NCI-H526 (cell line): ENCODE results near the gene FAM151A.

Source experiments
- DNase-seq, 2 experiments: peaks; one replicate each; lab custom pipeline; 2025; lab: John Stamatoyannopoulos, UW

Gene FAM151A

DNA sequence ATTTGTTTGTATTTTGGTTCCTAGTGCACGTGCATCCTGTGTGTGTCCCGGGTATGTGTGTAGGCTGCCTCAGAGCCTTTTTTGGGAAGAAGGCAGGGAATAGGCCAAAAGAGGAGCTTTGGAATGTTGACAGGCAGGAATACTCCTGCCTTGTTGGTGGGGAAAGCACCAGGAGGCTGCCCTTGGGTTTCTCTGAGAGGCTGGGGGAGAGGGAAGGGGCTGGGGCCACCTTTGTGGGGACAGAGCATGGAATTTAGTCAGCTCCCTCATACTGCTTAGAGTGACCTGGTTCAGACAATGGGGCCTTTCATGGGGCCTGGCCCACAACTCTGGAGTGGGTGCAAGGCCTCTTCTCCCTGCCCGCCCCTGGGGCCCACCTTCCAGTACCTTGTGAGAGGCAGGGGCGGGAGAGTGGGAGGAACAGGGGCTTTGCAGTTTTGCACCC, 44.0 kb downstream of the FAM151A start:
- DNase-seq = no peak

DNA sequence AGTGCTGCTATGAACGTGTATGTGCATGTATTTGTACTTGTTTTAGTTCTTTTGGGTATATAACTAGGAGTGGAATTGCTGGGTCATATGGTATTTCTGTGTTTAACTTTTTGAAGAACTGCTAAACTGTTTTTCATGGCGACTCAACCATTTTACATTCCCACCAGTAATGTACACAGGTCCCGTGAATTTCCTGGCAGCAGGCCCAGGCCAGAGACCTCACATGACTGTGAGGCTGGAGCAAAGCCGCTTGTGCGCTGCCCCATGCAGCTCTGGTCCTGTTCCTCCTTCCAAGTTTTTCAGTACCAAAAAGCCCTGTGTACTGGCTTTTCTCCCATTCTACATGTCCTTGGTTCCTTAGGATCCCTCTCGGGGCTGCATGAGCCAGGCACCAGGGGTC, 45.7 kb downstream of the FAM151A start:
- DNase-seq = no peak

DNA sequence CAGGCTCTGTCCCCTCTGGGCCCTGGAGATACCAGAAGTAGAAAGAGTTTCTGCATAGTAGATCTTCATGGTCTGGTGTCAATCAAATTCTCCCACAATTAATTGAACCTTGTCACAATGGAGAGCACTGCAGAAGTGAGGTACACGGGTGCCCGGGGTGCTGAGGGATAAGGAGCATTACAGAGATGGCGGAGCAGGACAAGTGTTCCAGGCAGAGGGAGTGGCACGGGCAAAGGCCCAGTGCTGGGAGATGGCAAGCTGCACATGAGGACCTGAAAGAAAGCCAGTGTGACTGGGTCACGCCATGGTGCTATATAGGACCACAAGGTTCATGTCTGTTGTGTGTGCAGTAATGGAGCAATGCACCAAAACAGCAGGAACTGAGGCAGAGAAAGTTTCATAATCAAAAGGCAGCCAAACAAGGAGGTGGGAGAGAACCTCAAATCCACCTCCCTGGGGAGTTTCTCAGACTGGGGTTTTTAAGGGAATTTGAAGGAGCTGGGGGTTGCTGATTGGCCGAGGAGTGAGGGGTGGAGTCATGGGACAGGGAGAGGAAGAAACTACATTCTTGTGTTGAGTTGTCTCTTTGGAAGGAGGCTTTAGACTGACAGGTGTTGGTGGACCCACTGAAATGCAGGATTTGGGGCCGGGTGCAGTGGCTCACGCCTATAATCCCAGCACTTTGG, 47.6 kb downstream of the FAM151A start:
- no peak for DNase-seq

GRCh38 chr1:54575161-54575560, 48.2 kb downstream of the FAM151A start:
- no peak for DNase-seq

- no peak for DNase-seq
Measured at GRCh38 chr1:54574158-54574778, 49.1 kb downstream of the FAM151A start.

DNA sequence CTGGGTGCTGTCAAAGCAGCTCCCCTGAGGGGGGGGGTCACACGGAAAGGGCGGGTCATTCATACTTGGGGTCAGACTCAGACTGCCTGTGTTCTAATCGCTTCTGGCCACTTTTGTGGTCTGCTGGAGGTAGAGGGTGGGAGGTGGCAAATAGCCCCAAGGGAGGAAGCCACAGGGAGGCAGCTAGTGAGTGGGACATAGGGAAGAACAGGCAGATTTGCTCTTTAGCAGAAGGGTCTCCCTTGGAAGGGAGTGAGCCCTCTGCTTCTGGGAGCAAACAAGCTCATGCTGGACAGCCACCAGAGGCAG, 50.8 kb downstream of the FAM151A start:
- DNase-seq = no peak

DNA sequence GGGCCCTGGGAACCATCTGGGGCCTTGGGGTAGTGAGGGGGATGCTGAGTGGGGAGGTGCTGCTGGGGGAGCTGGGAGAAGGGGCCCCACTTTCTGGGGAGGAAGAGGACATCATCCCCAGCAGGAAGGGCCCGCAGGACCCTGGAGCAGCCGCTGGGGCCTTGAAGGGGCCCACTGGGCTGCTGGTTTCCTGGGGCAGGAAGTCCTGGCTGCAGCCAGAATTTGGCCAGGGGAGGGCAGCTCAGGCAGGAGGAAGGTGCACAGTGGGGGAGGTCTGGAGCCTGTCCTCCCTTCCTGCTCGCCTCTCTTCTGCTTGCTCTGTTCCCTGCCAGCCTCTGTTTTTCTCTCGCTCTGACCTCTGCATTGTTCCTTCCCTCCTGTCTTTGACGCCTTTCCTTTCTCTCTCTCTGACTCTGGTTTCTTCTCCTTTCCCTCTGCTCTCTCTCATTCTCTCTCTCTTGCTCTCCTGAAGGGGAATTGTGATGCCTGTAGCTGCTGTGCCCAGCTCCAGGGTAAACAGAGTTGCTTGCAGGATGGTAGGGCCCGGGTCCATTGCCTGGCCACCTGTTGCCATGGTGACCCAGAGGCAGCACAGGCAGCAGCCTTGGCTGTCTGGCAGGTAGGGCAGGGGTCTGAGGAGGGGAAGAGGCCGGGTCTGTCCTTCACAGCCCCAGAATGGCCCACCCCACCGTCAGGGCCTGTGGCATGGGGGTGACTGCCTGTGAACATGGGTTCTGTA, 51.4 kb downstream of the FAM151A start:
- no peak for DNase-seq

GRCh38 chr1:54571326-54571725, 52.0 kb downstream of the FAM151A start:
- no peak for DNase-seq

GRCh38 chr1:54570161-54570560, 53.2 kb downstream of the FAM151A start:
- DNase-seq = no peak

- no peak for DNase-seq
Measured at GRCh38 chr1:54569339-54569738, 54.0 kb downstream of the FAM151A start.

DNA sequence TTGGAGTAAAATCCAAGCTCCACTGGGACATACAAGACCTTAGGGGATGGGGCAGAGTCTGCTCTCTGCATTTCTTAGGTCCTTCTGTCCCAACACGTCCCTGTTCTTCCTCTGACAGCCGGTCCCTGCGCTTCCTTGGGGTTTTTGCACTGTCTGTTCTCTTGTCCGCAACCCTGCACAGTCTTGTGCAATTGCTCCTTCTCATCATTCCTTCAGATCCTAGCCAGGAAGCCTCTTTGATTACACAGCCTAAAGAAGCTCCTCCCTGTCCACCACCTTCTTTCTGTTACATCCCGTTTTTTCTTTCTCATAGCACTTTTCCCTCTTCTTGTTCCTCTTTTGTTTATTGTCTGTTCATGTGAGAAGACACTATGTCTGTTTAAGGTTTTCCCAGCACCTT, 55.4 kb downstream of the FAM151A start:
- DNase-seq = no peak

- DNase-seq = no peak
Measured at GRCh38 chr1:54566438-54567141, 56.7 kb downstream of the FAM151A start.

- DNase-seq = no peak
Measured at GRCh38 chr1:54565113-54565501, 58.2 kb downstream of the FAM151A start.

- peak in 1 of 2 experiments; percentile 63 for DNase-seq
Measured at GRCh38 chr1:54564312-54565112, 58.8 kb downstream of the FAM151A start.

DNA sequence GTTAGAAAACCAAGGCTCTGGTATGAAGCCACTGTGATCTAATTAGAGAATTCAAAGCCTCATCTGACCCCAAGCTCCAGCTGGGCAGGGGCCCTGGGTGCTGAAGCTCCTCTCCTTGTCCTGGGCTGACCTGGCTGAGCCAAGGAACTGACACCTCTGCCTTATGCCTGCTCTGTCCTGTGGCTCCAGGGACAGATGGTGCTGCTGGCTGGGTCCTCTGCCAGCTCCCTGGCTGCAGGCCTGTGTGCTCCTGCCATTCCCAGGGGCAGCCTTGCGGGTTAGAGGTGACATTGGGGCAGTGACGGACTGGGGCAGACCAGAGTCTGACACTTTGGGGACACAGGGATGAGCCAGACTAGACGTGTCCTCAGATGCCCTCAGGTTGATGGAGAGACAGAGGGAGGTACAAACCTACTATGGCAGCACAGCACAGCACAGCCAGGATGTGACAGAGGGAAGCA, 63.5 kb downstream of the FAM151A start:
- DNase-seq = no peak
